NCI-H2196 treated with DMSO at 0.1 percent for 48 hours (cell line): Measurements from ENCODE around the gene PTPN2.

Experiments used
- DNase-seq: peaks from one replicate; lab custom pipeline; 2025; ENCODE audit not compliant: unreplicated experiment; lab: John Stamatoyannopoulos, UW

The PTPN2 gene

GRCh38 chr18:12860530-12860929 is 23.5 kb downstream of the PTPN2 start:
- no peak for DNase-seq

GRCh38 chr18:12858991-12859390 is 25.0 kb downstream of the PTPN2 start:
- DNase-seq = no peak

- DNase-seq = no peak
Measured at GRCh38 chr18:12857991-12858544, 26.0 kb downstream of the PTPN2 start.

GRCh38 chr18:12857215-12857905 is 26.7 kb downstream of the PTPN2 start:
- no peak for DNase-seq

- DNase-seq = no peak
Measured at GRCh38 chr18:12855916-12856315, 28.1 kb downstream of the PTPN2 start.

GRCh38 chr18:12852566-12853315 is 31.3 kb downstream of the PTPN2 start:
- DNase-seq = no peak

GRCh38 chr18:12851716-12852115 is 32.3 kb downstream of the PTPN2 start:
- no peak for DNase-seq

- DNase-seq = no peak
Measured at GRCh38 chr18:12849548-12849947, 34.5 kb downstream of the PTPN2 start.

GRCh38 chr18:12848405-12848804 is 35.6 kb downstream of the PTPN2 start:
- DNase-seq = no peak

- DNase-seq = no peak
Measured at GRCh38 chr18:12844391-12844790, 39.6 kb downstream of the PTPN2 start.

- DNase-seq = no peak
Measured at GRCh38 chr18:12843420-12844350, 40.4 kb downstream of the PTPN2 start.

GRCh38 chr18:12842459-12843380 is 41.3 kb downstream of the PTPN2 start:
- no peak for DNase-seq

GRCh38 chr18:12841070-12841469 is 43.0 kb downstream of the PTPN2 start:
- no peak for DNase-seq

GRCh38 chr18:12840382-12840781 is 43.7 kb downstream of the PTPN2 start:
- no peak for DNase-seq

- DNase-seq = no peak
Measured at GRCh38 chr18:12839526-12840196, 44.4 kb downstream of the PTPN2 start.

GRCh38 chr18:12839057-12839525 is 44.9 kb downstream of the PTPN2 start:
- no peak for DNase-seq

- DNase-seq = no peak
Measured at GRCh38 chr18:12838178-12838634, 45.8 kb downstream of the PTPN2 start.

GRCh38 chr18:12837747-12838146 is 46.3 kb downstream of the PTPN2 start:
- no peak for DNase-seq

- DNase-seq = no peak
Measured at GRCh38 chr18:12836551-12836950, 47.5 kb downstream of the PTPN2 start.
